HUES64 (cell line): ENCODE measurements around the gene FAM9C.

Source experiments
- H3K27ac ChIP-seq: 2 replicates; pipeline ENCODE4 v1.7.0; 2013; ENCODE audit warnings: low read depth, low read length, inconsistent platforms
- H3K27me3 ChIP-seq: 2 replicates; pipeline ENCODE4 v1.6.1; 2013; ENCODE audit warnings: mild to moderate bottlenecking, low read length; ENCODE audit not compliant: insufficient read depth
- H3K36me3 ChIP-seq: 2 replicates; pipeline ENCODE4 v1.6.1; 2013; ENCODE audit warnings: mild to moderate bottlenecking, low read length; ENCODE audit not compliant: insufficient read depth
- H3K4me1 ChIP-seq: 2 replicates; pipeline ENCODE4 v1.6.1; 2013; ENCODE audit warnings: mild to moderate bottlenecking, low read length, moderate library complexity; ENCODE audit not compliant: insufficient read depth
- H3K4me3 ChIP-seq: 2 replicates; pipeline ENCODE4 v1.5.1; 2013; ENCODE audit warnings: mild to moderate bottlenecking, low read length, moderate library complexity
- H3K9ac ChIP-seq: 2 replicates; pipeline ENCODE4 v1.6.1; 2013; ENCODE audit warnings: mild to moderate bottlenecking, low read depth, low read length
- H3K9me3 ChIP-seq: 2 replicates; pipeline ENCODE4 v1.6.1; 2013; ENCODE audit warnings: low read depth, low read length; ENCODE audit not compliant: insufficient read depth
- WGBS: fragments of 150-250, 120-280 bp; methylation state at CpG from one replicate; pipeline ENCODE4 v1.1.7; 2013; ENCODE audit warnings: missing lambda C conversion rate; 5-methylcytosine and 5-hydroxymethylcytosine counted together

The FAM9C gene

GRCh38 chrX:12987900-12988594, 56.4 kb downstream of the FAM9C start:
- H3K36me3 ChIP-seq, result no peaks in the 10 kb centered on the region
- no peak overlapping the region for H3K27ac ChIP-seq
- H3K27me3 ChIP-seq, result no peaks in the 10 kb centered on the region
- H3K4me3 ChIP-seq, result no peak overlapping the region
- 94% methylated on average over 7 of the region's 8 CpGs for WGBS
- no peaks in the 10 kb centered on the region for H3K4me1 ChIP-seq
- H3K9ac ChIP-seq, result no peak overlapping the region
- no peaks in the 10 kb centered on the region for H3K9me3 ChIP-seq

DNA sequence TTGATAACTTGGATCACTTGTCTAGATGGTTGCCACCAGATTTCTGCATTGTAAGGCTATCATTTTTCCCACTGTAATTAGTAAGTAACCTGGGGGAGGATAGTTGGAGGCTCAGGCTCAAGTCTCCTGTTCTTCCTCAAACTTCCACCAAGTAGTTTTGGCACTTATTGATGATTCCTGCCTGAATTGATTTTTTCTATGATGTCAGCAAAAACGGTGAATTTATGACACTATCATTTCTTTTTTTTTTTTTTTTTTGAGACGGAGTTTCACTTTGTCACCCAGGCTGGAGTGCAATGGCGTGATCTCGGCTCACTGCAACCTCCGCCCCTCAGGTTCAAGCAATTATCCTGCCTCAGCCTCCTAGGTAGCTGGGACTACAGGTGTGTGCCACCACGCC, 57.1 kb downstream of the FAM9C start:
- Histone ChIP-seq H3K36me3 (no peaks in the 10 kb centered on the region), H3K27me3 (no peaks in the 10 kb centered on the region), H3K27ac (no peak overlapping the region), H3K9me3 (no peaks in the 10 kb centered on the region), H3K4me1 (no peaks in the 10 kb centered on the region), H3K9ac (no peak overlapping the region), H3K4me3 (no peak overlapping the region)
- WGBS, result 99% methylated on average over 6 of the region's 6 CpGs

DNA sequence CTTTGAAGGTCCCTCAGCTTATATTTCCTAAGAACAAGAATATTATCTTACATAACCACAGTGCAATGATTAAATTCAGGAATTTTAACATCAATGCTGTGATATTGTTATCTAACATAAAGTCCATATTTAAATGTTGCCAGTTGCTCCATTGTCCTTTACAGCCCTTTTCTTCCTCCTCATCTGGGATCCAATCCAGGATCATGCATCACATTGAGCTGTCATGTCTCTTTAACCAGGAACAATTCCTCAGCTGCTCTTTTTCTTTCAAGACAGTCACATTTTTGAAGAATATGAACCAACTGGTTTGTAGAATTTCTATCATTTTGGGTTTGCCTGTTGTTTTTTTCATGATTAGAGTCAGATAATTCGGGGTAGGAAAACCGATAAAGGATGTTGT, 57.5 kb downstream of the FAM9C start:
- Histone ChIP-seq H3K27ac (no peak overlapping the region), H3K9ac (no peak overlapping the region), H3K36me3 (no peaks in the 10 kb centered on the region), H3K4me3 (no peak overlapping the region), H3K27me3 (no peaks in the 10 kb centered on the region), H3K4me1 (no peaks in the 10 kb centered on the region), H3K9me3 (no peaks in the 10 kb centered on the region)
- WGBS, result 100% methylated on average over 2 of the region's 2 CpGs

DNA sequence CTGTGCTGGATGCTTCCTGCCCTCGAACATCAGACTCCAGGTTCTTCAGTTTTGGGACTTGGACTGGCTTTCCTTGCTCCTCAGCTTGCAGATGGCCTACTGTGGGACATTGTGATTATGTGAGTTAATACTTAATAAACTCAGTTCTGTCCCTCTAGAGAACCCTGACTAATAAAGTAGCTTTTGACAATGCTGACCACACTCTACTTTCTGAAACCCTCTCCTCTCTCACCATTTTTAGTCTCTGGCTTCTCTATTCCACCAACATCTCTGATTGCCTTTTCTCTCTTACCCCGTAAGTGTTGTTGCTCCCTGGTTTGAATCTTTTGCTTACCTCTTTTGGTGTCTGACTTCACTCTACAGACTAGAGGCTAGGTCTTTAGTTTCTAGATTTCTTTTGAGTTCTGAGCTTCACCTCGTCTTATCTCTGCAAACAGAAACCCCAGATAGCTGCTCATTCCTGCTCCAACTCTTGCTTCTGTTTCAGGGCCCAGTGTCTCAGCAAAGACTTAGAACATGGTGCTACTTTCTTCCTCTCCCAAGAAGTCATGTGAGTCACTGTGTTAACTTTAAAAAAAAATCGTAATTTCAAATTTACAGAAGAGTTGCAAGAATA, 58.1 kb downstream of the FAM9C start:
- no peaks in the 10 kb centered on the region for H3K9me3 ChIP-seq
- H3K4me1 ChIP-seq, result no peaks in the 10 kb centered on the region
- 91% methylated on average over 4 of the region's 4 CpGs for WGBS
- no peak overlapping the region for H3K27ac ChIP-seq
- no peaks in the 10 kb centered on the region for H3K27me3 ChIP-seq
- no peak overlapping the region for H3K9ac ChIP-seq
- H3K4me3 ChIP-seq, result no peak overlapping the region
- no peaks in the 10 kb centered on the region for H3K36me3 ChIP-seq
